Measurements from ENCODE around the gene TMEM62.
"Not testable (repeated sequence)": the region's sequence is repeated elsewhere in the genome, so short reads cannot be mapped to it uniquely, and the experiment has no call there.

The TMEM62 gene

GRCh38 chr15:43210807-43211206, 77.4 kb downstream of the TMEM62 start:
- DNase-seq = no peak

- no peak for DNase-seq
Measured at GRCh38 chr15:43211224-43211735, 77.9 kb downstream of the TMEM62 start.

- DNase-seq = no peak
Measured at GRCh38 chr15:43212299-43212698, 78.9 kb downstream of the TMEM62 start.

- no peak for DNase-seq
Measured at GRCh38 chr15:43212951-43213350, 79.6 kb downstream of the TMEM62 start.

GRCh38 chr15:43213466-43213865, 80.1 kb downstream of the TMEM62 start:
- no peak for DNase-seq

- DNase-seq = no peak
Measured at GRCh38 chr15:43214169-43214568, 80.8 kb downstream of the TMEM62 start.

- no peak for DNase-seq
Measured at GRCh38 chr15:43214592-43215295, 81.4 kb downstream of the TMEM62 start.

- DNase-seq = no peak
Measured at GRCh38 chr15:43215961-43216360, 82.6 kb downstream of the TMEM62 start.

GRCh38 chr15:43218908-43219706, 85.7 kb downstream of the TMEM62 start:
- no peak for DNase-seq

- no peak for DNase-seq
Measured at GRCh38 chr15:43219929-43220928, 86.8 kb downstream of the TMEM62 start.

GRCh38 chr15:43220991-43221403, 87.6 kb downstream of the TMEM62 start, which contains the start of gene EPB42:
Gene EPB42 (minus strand): TSS chr15:43221018. CDS start chr15:43220825, 193 bp downstream.
- no peak for DNase-seq

- no peak for DNase-seq
Measured at GRCh38 chr15:43221422-43221821, 88.0 kb downstream of the TMEM62 start.

GRCh38 chr15:43225201-43225949, 92.0 kb downstream of the TMEM62 start:
- peak; percentile 18 for DNase-seq

- DNase-seq = not testable (repeated sequence)
Measured at GRCh38 chr15:43225950-43226255, 92.5 kb downstream of the TMEM62 start.

- DNase-seq = no peak
Measured at GRCh38 chr15:43226436-43227305, 93.3 kb downstream of the TMEM62 start.

- DNase-seq = no peak
Measured at GRCh38 chr15:43229977-43230376, 96.6 kb downstream of the TMEM62 start.

- DNase-seq = no peak
Measured at GRCh38 chr15:43230640-43231115, 97.3 kb downstream of the TMEM62 start.

GRCh38 chr15:43232289-43232874, 99.0 kb downstream of the TMEM62 start:
- no peak for DNase-seq
